WTC11 (cell line): ENCODE results near the gene MUC12. TPM values are rescaled to one million over a fixed set of nuclear protein-coding genes. Genes with fewer than 3 reads are reported as not detected.

Experiments used
- ATAC-seq: fragments of 200-7000 bp; cut with Tn5 transposase; 2 replicates; pipeline ENCODE4 v1.10.0; 2021; ENCODE audit warnings: mild to moderate bottlenecking, moderate library complexity
- CTCF ChIA-PET: fragments of 300-600 bp; sonication (Branson Sonifier 250); formaldehyde crosslinking; loops from one replicate; lab custom pipeline; 2021; ENCODE audit warnings: antibody characterized with exemption; lab: Charles Lee
- POLR2A ChIA-PET: fragments of 350-600 bp; sonication (Branson Sonifier 250); formaldehyde crosslinking; loops from one replicate; lab custom pipeline; 2021; ENCODE audit warnings: antibody characterized with exemption; lab: Charles Lee
- DNase-seq: peaks from one replicate; pipeline ENCODE4 v3.0.0; 2021; ENCODE audit warnings: low spot score
- H3K27ac Mint-ChIP-seq: 2 replicates; pipeline ENCODE4 v1.8.0; 2021; ENCODE audit warnings: mixed read lengths
- H3K27me3 Mint-ChIP-seq: 2 replicates; pipeline ENCODE4 v1.8.0; 2021; ENCODE audit warnings: low read depth, mild to moderate bottlenecking, moderate library complexity, mixed read lengths
- H3K36me3 Mint-ChIP-seq: 2 replicates; pipeline ENCODE4 v1.8.0; 2021; ENCODE audit warnings: mixed read lengths
- H3K4me1 Mint-ChIP-seq: 2 replicates; pipeline ENCODE4 v1.8.0; 2022; ENCODE audit warnings: mixed read lengths
- H3K4me3 Mint-ChIP-seq: 2 replicates; pipeline ENCODE4 v1.8.0; 2021; ENCODE audit warnings: mild to moderate bottlenecking, moderate library complexity, mixed read lengths
- H3K9me3 Mint-ChIP-seq: 2 replicates; pipeline ENCODE4 v1.8.0; 2021; ENCODE audit warnings: mixed read lengths
- E2F5 ChIP-seq: sonication (generic); formaldehyde crosslinking; IDR thresholded peaks from 2 replicates; pipeline ENCODE4 v1.8.1; 2022; ENCODE audit warnings: mild to moderate bottlenecking, moderate library complexity, missing genetic modification reagents
- ELF4 ChIP-seq: sonication (generic); formaldehyde crosslinking; IDR thresholded peaks from 2 replicates; pipeline ENCODE4 v1.8.1; 2022; ENCODE audit warnings: low read depth, mild to moderate bottlenecking, moderate library complexity, missing genetic modification reagents
- EMX1 ChIP-seq: fragments of 250-450 bp; sonication (Bioruptor Pico); IDR thresholded peaks from 2 replicates; pipeline ENCODE4 v1.8.0; 2021; ENCODE audit warnings: mild to moderate bottlenecking
- ETV6 ChIP-seq: sonication (generic); formaldehyde crosslinking; IDR thresholded peaks from 2 replicates; pipeline ENCODE4 v1.8.1; 2022; ENCODE audit warnings: mild to moderate bottlenecking, missing genetic modification reagents
- GTF2I ChIP-seq: fragments of 250-450 bp; sonication (Bioruptor Pico); conservative IDR thresholded peaks from 2 replicates; pipeline ENCODE4 v1.4.0; 2021; ENCODE audit warnings: mild to moderate bottlenecking
- HMGA2 ChIP-seq: fragments of 250-450 bp; sonication (Bioruptor Pico); IDR thresholded peaks from 2 replicates; pipeline ENCODE4 v1.4.0; 2021; ENCODE audit warnings: mild to moderate bottlenecking, moderate library complexity
- JAZF1 ChIP-seq: fragments of 250-450 bp; sonication (Bioruptor Pico); IDR thresholded peaks from 2 replicates; pipeline ENCODE4 v1.9.0; 2021; ENCODE audit warnings: moderate library complexity, mild to moderate bottlenecking, inconsistent platforms
- JUN ChIP-seq: sonication (generic); formaldehyde crosslinking; IDR thresholded peaks from 2 replicates; pipeline ENCODE4 v1.8.0; 2023; ENCODE audit warnings: mild to moderate bottlenecking, missing genetic modification reagents
- MXD4 ChIP-seq: fragments of 250-450 bp; sonication (Bioruptor Pico); IDR thresholded peaks from 2 replicates; pipeline ENCODE4 v1.8.0; 2021; ENCODE audit warnings: mild to moderate bottlenecking, moderate library complexity, borderline replicate concordance
- NFYB ChIP-seq: sonication (generic); formaldehyde crosslinking; conservative IDR thresholded peaks from 2 replicates; pipeline ENCODE4 v1.8.0; 2022; ENCODE audit warnings: low read depth, missing genetic modification reagents
- NR1H2 ChIP-seq: sonication (generic); formaldehyde crosslinking; IDR thresholded peaks from 2 replicates; pipeline ENCODE4 v1.9.0; 2021; ENCODE audit warnings: mild to moderate bottlenecking, moderate library complexity, missing genetic modification reagents
- OVOL2 ChIP-seq: fragments of 250-450 bp; sonication (Bioruptor Pico); IDR thresholded peaks from 2 replicates; pipeline ENCODE4 v1.9.0; 2021; ENCODE audit warnings: mild to moderate bottlenecking, borderline replicate concordance
- RELA ChIP-seq: sonication (generic); formaldehyde crosslinking; IDR thresholded peaks from 2 replicates; pipeline ENCODE4 v1.8.1; 2022; ENCODE audit warnings: missing genetic modification reagents, mild to moderate bottlenecking, borderline replicate concordance
- RORB ChIP-seq: fragments of 250-450 bp; sonication (Bioruptor Pico); IDR thresholded peaks from 2 replicates; pipeline ENCODE4 v1.9.0; 2021; ENCODE audit warnings: mild to moderate bottlenecking
- STAT6 ChIP-seq: sonication (generic); formaldehyde crosslinking; conservative IDR thresholded peaks from 2 replicates; pipeline ENCODE4 v1.8.1; 2023; ENCODE audit warnings: mild to moderate bottlenecking, low read depth, missing genetic modification reagents, moderate library complexity
- USF1 ChIP-seq: sonication (generic); formaldehyde crosslinking; IDR thresholded peaks from 2 replicates; pipeline ENCODE4 v1.8.0; 2022; ENCODE audit warnings: mild to moderate bottlenecking, missing genetic modification reagents
- ZBTB21 ChIP-seq: sonication (generic); formaldehyde crosslinking; IDR thresholded peaks from 2 replicates; pipeline ENCODE4 v1.8.1; 2023; ENCODE audit warnings: mild to moderate bottlenecking, missing genetic modification reagents, borderline replicate concordance
- ZNF138 ChIP-seq: sonication (generic); formaldehyde crosslinking; conservative IDR thresholded peaks from 2 replicates; pipeline ENCODE4 v1.8.1; 2022; ENCODE audit warnings: mild to moderate bottlenecking, moderate library complexity, missing genetic modification reagents
- ZNF219 ChIP-seq: sonication (generic); formaldehyde crosslinking; IDR thresholded peaks from 2 replicates; pipeline ENCODE4 v1.8.0; 2023; ENCODE audit warnings: missing genetic modification reagents, mild to moderate bottlenecking, borderline replicate concordance
- ZNF512 ChIP-seq: sonication (generic); formaldehyde crosslinking; IDR thresholded peaks from 2 replicates; pipeline ENCODE4 v1.8.1; 2022; ENCODE audit warnings: missing genetic modification reagents, borderline replicate concordance
- total RNA-seq: library from RNA; stranded (reverse); gene quantifications from 3 replicates; pipeline ENCODE4 v1.2.3, GENCODE V29; 2021
- TF ChIP-seq, protein P1 (sequence below): fragments of 250-450 bp; sonication (Bioruptor Pico); conservative IDR thresholded peaks from 2 replicates; pipeline ENCODE4 v1.9.0; 2021; ENCODE audit warnings: mild to moderate bottlenecking
- TF ChIP-seq, protein P2 (sequence below): sonication (generic); formaldehyde crosslinking; IDR thresholded peaks from 2 replicates; pipeline ENCODE4 v1.8.1; 2023; ENCODE audit warnings: mild to moderate bottlenecking, missing genetic modification reagents

MUC12 gene
- total RNA-seq, 1 experiment from 2014 or later: 5.7 TPM

- ATAC-seq (no peak), DNase-seq (no peak)
- Mint-ChIP-seq H3K27me3 (peaks cover 11% of the 10 kb centered on the region), H3K4me1 (peaks cover 3% of the 10 kb centered on the region), H3K9me3 (no peaks in the 10 kb centered on the region), H3K36me3 (no peaks in the 10 kb centered on the region), H3K4me3 (no peak overlapping the region), H3K27ac (no peak overlapping the region)
- POLR2A ChIA-PET: no interaction called here
- CTCF ChIA-PET: no interaction called here
- no peak for TF ChIP-seq ZNF138 (CRISPR knock-in tag)
- TF ChIP-seq USF1 (CRISPR knock-in tag): no peak
- TF ChIP-seq, protein P1, sequence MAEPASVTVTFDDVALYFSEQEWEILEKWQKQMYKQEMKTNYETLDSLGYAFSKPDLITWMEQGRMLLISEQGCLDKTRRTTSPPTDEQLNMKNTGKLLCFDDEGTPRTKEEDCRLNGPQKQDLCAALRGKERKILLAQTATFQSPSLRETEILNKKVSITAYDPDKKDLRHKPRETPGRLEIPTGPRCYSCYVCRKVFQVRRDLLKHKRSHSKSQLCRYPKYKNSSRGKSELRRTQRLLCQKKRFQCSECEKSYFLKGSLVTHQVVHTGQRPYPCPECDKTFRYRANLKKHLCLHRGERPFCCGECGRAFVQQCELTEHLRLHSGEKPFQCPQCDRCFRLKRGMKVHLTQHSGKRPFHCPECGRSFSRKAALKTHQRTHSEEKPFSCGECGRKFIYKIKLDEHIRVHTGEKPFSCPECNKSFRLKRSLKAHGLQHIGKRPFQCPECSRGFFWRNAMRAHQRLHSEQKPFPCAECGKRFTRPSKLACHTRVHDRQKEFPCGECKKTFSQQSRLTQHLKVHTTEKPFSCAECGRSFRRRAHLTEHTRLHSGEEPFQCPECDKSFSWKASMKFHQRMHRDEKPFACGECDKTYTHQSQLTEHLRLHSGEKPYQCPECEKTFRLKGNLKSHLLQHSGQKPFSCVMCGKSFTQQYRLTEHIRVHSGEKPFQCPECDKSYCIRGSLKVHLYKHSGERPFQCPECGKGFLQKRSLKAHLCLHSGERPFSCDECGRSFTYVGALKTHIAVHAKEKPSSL (CRISPR knock-in tag): no peak
- no peak for TF ChIP-seq ZNF219 (CRISPR knock-in tag)
- no peak for TF ChIP-seq ETV6
- TF ChIP-seq JAZF1: no peak
- TF ChIP-seq OVOL2 (CRISPR knock-in tag): no peak
- no peak for TF ChIP-seq EMX1 (CRISPR knock-in tag)
- no peak for TF ChIP-seq STAT6 (CRISPR knock-in tag)
- TF ChIP-seq RORB (CRISPR knock-in tag): no peak
- no peak for TF ChIP-seq E2F5 (CRISPR knock-in tag)
- no peak for TF ChIP-seq RELA (CRISPR knock-in tag)
- TF ChIP-seq, protein P2, sequence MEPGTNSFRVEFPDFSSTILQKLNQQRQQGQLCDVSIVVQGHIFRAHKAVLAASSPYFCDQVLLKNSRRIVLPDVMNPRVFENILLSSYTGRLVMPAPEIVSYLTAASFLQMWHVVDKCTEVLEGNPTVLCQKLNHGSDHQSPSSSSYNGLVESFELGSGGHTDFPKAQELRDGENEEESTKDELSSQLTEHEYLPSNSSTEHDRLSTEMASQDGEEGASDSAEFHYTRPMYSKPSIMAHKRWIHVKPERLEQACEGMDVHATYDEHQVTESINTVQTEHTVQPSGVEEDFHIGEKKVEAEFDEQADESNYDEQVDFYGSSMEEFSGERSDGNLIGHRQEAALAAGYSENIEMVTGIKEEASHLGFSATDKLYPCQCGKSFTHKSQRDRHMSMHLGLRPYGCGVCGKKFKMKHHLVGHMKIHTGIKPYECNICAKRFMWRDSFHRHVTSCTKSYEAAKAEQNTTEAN (CRISPR knock-in tag): no peak
- TF ChIP-seq ELF4 (CRISPR knock-in tag): no peak
- no peak for TF ChIP-seq MXD4 (CRISPR knock-in tag)
- TF ChIP-seq NR1H2 (CRISPR knock-in tag): no peak
- TF ChIP-seq HMGA2 (CRISPR knock-in tag): no peak
Measured at GRCh38 chr7:100959894-100960293, 9.5 kb upstream of the MUC12 start.

- CTCF ChIA-PET: no interaction called here
Measured at GRCh38 chr7:100962537-100962936, 6.8 kb upstream of the MUC12 start.

More at GRCh38 chr7:100962537-100962936, 6.8 kb upstream of the MUC12 start:
- DNase-seq (no peak), ATAC-seq (no peak)
- no peak overlapping the region for H3K4me3 Mint-ChIP-seq
- TF ChIP-seq NFYB (CRISPR knock-in tag) (no peak), ZNF219 (CRISPR knock-in tag) (no peak), GTF2I (CRISPR knock-in tag) (no peak), ZNF512 (CRISPR knock-in tag) (peak; percentile 37; the same call in 1 of the 2 replicates), ZBTB21 (CRISPR knock-in tag) (no peak), JUN (no peak)
- peaks cover 28% of the 10 kb centered on the region for H3K27me3 Mint-ChIP-seq
- no peaks in the 10 kb centered on the region; the same call in 1 of the 2 replicates for H3K36me3 Mint-ChIP-seq
- no peaks in the 10 kb centered on the region for H3K9me3 Mint-ChIP-seq
- peaks cover 20% of the 10 kb centered on the region for H3K4me1 Mint-ChIP-seq
- POLR2A ChIA-PET: no interaction called here
- no peak overlapping the region for H3K27ac Mint-ChIP-seq
